Muscle of back (tissue), 11 donors: Measurements from ENCODE around the gene CLK2. TPM values are rescaled to one million over a fixed set of nuclear protein-coding genes. Genes with fewer than 3 reads are reported as not detected.
"Not testable (repeated sequence)": the region's sequence is repeated elsewhere in the genome, so short reads cannot be mapped to it uniquely, and the experiment has no call there.

Source experiments
- DNase-seq, 3 donors: peaks; one replicate each; pipeline versions ENCODE4 v3.0.0 to v3.0.0-alpha.2; 2013
- polyA plus RNA-seq, 10 donors: library from polyadenylated mRNA; unstranded; fragments of 120-200 nt; gene quantifications; one replicate each; pipeline ENCODE4 v1.2.1, GENCODE V29; 2013; ENCODE audit not compliant: insufficient read length in 10 of 10

Gene CLK2
- polyA plus RNA-seq, 10 donors, result 34.2 to 54.5 (median 41.4) TPM

DNA sequence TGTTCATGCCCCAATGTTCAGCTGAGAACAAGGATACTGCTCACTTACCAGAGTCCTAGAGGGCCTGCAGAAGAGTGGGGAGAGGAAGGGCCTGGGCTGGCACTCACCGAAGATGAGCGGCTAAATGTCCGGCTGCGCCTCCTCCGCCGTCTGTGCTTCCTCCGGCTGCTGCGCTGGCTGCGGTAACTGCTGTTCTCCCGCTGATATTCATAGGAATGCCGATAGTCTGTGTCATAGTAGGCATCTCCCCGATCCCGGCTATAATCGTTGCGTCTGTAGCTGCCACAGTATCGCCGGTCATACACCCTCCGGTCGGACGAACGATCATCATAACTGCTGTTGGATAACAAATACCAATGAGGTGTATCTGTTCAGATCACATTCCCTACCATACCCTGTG lies 3.9 kb downstream of the CLK2 start:
- no peak for DNase-seq

DNA sequence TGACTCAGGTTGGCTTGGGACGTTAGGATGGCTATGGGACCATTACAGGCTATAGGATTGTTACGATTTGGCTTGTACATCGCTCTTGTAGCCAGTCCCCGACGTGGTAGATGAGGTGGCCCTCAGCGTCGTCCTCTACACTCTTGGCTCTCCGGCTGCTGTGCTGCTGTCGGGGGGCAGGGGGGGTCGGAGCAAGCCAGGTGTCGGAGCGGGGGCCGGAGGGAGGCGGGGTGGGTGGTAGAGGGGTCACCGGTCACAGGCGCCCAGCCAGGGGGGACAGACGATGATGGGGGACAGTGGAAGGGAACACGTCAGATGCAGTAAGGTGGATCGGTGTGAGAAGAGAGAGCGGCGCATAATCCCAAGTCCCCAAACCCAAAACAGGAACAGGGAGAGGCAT lies 4.7 kb downstream of the CLK2 start:
- DNase-seq, result no peak

DNA sequence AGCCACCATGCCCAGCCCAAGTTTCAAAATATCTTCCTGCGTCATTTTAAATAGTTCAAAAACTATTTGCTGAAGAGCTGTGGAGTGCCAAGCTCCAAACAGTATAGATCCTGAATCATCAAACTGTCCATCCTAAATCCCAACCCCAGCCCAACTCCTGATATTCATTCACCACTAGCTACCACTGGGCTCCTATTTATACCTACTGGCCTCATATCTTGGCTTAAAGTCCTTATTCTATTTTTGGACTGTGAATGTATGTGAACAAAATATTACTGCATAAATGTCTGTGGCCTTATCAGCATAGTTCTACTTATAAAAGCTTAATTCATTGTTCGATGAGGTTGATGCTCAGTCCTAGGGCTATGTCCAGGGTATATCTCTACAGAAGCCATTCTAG lies 5.9 kb downstream of the CLK2 start:
- DNase-seq, result no peak

DNA sequence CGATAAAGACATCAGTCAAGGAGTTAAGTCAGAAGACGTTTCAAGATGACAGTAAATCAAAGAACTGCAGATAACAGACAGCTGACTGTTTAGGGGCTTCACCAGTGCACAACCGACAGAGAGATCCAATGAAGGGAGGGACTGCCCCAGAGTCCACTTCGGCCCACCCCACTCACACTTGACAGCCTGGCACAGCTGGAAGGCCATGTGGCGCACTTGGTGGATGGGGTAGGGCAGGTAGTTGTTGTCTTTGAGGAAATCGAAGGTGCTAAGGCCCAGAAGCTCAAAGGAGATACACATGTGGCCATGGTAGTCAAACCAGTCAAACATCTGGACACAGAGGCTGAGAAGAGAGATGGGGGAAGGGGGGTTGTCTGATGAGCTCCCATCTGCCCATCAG lies 6.8 kb downstream of the CLK2 start:
- DNase-seq, result no peak

DNA sequence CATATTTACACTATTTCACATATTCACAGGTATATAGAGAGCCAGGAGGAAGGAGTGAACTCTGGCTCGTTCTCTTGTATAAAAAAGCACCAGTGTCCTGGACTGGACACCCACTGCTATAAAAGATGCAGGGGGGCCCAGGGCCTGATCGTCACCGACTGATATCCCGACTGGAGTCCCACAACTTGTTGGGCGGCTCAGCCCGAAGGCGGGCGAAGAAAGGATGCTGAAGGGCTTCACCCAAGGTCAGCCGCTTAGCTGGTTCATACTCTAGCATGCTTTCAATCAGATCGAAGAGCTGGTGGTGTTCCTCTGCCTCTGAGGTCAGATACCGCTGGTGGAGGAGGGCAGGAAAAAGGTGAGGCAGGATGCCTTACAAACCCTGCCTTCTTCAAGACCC lies 10.2 kb downstream of the CLK2 start:
- DNase-seq, result no peak

DNA sequence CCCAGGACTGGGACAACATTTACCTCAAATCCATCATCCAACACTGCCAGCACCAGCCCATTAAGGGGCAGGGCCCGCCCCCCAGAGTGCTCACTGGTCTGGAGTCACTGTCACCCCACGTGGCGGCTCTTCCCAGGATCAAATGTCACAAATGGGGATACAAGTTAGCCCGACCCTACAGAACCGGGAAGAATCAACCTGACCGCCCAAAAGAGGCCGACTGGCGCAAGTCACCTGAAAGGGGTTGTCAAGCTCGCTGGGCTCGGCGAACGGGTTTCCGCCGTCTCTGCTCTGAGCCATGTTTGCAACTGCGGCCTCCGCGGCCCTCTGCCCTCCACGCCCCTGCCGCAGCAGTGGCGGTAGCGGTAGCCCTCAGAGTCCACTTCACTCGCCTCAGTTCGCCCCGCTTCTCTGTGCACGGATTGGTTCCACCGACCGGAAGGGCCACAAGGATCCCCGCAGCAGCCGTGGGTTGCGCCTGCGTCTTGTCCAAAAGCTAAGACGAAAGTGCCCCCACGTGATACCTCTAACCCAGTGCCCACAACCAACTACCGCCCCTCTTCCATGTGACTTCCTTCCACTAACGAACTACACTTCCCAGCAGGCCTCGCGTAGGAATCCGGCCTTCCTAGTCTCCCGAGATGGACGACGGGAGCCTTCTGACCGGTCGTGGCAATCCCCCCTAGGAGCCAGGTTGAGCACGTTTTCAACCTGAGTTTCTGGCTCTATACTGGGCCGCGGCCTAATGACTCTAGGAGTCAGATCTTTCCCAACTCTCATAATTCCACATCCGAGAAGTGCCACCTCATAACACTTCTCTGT lies 11.2 kb downstream of the CLK2 start, which contains the start of gene SCAMP3:
Gene SCAMP3 (minus strand): TSS at position 509 of the 822 bp plus-strand sequence. CDS start 209 bp downstream, at position 300.
- peak; percentile 96 to 98 (median 98) for DNase-seq

DNA sequence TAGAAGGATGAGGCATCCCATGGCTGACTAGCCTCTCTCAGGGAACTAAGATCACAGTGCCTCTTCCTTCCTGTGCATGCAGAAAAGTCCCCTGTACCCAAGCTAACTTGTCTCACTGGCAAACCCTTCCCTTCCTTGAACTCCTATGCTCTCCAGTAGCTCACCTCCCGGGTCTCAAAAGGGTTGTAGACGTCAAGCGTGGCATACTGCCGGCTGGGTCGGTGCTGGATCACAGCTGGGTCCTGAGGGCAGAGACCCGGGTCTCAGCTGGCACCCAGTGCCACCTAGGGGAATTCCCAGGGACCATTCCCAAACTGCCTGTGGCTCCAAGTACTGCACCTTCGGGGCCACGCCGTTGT lies 11.8 kb downstream of the CLK2 start:
- DNase-seq, result no peak

DNA sequence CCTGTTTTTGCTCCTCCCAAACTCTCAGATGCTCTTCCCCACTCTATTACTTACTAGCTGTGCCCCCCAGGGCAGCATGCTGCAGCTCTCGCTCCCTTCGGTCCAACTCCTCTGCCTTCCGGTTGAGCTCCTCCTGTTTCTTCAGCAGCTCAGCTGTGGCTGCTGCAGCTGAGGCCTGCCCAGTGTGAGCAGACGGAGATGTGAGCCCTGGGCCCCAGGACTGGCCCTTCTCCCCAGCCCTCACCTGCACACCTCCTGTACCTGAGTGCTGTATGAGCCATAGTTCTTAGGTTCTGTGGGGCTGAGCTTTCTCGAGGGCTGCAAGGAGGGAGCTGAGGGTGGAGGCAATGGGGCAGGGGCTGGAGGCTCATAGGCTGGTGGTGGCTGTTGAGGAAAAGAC lies 13.0 kb downstream of the CLK2 start:
- no peak for DNase-seq

DNA sequence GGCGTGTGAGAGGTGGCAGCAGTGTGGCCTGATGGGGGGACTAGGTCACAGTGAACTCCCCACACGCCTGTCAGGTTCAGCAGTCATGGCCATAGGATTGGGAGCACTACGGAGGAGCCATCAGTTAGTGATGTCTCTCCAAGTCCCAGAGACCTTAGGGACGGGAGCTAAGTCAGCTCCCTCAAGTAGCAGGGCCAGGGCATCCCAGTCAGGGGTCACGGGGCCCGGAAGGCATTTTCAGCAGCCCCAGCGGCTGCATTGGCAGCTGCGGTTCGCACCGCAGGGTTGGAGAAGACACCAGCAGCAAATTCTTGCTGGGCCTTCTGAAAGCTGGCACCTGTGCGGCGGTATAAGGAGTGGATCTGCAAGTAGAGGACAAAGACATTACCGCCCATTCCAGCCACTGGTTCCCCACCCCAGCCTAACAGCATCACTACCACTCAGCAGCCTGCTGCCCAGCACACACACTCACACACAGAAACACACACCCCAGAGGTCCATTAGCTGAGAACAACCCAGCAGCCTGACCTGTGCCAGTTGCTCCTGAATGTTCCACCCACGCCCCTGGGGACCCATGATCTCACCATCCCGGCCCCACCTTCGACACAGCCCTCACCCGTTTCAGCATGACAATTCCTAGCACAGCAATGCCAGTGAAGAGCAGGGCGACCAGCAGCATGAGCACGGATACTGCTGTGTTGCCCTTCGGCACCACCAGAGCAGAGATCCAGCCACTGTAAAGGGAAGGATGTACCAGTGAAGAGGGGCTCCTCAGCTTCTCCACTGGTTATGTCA lies 17.0 kb downstream of the CLK2 start:
- DNase-seq, result no peak

DNA sequence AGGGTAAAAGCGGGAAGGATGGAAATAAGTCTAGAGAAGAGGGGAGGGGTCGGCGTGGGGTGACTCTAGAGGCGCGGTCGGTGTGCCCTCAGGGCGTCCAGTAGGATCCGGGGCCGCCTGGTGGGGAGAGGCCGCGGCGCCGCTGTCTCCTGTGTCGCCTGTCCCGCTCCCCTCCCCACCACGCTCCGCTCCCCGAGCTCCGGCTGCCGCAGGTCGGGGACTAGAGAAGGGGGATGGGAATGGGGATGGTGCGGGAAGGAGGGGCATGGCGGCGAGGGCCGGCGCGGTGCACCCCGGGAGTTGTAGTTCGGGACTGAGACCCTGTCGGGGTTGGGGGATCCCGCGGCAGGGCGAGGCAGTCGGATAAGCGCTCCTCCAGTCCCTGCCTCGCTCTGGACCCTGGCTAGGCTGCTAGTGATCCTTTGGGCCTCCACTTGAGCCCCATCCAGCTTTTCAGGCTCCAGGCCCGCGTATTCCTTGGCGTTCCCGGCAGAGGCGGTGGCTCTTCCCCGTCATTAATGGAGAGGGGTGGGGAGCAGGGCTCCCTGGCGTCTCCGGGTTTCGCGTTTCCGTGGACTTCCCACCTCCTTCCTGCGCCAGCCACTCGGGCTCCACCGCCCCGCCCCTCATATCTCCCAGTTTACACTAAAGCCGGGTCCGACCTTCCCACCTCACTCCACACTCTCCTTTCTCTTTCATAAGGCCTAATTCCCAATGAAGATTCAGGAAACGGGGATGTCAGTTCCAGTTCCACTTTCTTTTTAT lies 17.9 kb downstream of the CLK2 start, which contains the start of gene ENTREP3:
Gene ENTREP3 (minus strand): TSS at position 241 of the 765 bp plus-strand sequence. CDS start 606 bp downstream, outside the sequence.
- peak; percentile 84 to 97 (median 93) for DNase-seq

DNA sequence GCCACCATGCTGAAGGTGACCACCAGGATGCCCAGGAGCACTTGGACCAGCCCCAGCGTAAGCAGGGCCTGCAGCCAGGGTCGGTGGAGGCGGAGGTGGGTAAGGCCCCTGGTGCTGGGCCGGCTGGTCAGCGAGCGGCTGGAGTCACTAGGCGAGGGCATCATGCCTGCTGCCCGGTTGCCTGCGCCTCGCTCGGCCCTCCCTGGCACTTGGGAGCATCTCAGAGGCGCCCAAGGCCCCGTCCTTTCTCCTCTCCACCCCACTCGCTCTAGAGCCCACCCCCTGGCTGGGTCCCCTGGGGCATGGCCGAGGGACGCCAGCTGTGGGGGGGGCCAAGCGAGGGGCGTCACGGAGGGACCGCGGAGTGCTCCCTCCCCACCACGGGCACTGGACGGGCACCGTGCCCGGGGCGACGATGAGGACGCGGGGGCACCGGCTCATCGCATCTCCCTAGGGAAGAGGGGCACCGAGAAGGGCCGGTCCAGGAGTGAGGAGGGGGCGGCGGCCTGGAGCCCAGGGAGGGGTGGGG lies 18.5 kb downstream of the CLK2 start:
- DNase-seq, result peak in 1 of 3 donors; percentile 68

DNA sequence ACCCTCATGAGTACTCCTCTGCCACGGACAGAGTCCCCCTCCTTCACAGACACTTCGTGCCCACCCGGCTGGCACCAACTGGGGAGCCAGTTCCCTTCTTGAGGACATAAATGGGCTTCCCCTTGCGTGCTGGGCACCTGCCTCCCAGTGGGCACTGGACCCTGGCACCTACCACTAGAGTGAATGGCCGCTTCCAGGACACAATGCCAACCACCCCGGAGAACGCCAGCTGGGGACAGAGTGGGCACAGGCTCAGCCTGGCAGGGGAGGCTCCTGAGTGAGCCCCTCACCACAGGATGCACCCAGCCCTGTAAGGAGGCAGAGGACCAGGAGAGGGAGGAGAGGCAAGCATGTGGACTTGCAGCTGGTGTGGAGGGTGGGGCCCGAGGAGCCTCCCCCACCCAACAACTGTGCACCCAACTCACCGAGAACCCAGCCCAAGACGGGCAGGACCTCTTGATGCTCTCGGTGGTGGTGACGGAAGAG lies 19.0 kb downstream of the CLK2 start:
- DNase-seq, result no peak

DNA sequence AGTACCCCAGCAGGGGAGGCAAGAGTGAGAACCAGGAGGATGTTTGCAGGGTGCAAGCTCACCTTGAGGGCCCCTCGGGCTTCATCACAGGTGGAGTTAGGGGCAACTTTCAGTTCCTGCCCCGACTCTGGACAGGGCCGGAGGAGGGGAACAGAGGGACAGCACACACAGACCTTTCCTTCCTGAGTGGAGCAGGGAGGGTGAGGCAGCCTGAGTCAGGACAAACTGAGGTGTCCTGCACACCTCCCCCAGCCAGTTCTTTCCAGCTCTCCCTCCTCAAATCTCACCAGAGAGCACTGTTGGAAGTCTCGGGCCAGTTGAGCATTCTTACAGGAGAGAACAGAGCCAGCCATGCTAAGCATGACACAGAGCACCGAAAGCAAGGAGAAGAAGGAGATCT lies 19.5 kb downstream of the CLK2 start:
- no peak for DNase-seq

DNA sequence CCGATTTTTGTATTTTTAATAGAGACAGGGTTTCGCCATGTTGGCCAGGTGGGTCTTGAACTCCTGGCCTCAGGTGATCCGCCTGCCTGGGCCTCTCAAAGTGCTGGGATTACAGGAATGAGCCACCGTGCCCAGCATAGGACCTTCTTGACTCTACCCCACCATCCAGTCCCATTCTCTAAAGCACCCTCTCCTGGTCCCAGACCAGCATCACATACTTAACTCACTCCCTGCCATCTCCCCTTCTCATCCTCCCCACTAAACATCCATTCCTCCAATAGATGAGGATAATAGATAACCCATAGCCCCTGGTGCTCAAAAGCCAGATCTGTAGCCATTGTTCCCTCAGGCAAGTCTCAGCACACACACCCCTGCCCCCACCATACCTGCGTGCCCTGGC lies 20.1 kb downstream of the CLK2 start:
- DNase-seq, result no peak

DNA sequence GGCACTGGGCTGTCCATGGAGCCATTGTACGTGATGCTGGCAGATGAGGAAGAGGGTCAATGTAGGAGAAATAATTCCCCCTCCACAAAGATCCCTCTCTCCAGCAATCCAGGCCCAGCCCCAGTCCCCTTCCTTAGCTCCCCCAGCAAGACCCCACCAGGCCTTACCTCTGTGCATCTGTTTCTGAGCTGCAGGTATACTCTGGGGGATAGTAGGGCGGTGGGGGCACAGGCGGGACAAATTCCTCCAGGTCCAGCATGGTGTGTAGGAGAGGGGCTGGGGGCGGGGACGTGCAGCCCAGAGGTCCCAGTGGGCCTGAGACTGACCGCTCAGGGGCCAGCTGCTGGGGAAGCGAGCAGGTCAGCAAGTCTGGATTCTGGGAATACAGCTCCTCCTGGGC lies 21.7 kb downstream of the CLK2 start:
- DNase-seq, result no peak

DNA sequence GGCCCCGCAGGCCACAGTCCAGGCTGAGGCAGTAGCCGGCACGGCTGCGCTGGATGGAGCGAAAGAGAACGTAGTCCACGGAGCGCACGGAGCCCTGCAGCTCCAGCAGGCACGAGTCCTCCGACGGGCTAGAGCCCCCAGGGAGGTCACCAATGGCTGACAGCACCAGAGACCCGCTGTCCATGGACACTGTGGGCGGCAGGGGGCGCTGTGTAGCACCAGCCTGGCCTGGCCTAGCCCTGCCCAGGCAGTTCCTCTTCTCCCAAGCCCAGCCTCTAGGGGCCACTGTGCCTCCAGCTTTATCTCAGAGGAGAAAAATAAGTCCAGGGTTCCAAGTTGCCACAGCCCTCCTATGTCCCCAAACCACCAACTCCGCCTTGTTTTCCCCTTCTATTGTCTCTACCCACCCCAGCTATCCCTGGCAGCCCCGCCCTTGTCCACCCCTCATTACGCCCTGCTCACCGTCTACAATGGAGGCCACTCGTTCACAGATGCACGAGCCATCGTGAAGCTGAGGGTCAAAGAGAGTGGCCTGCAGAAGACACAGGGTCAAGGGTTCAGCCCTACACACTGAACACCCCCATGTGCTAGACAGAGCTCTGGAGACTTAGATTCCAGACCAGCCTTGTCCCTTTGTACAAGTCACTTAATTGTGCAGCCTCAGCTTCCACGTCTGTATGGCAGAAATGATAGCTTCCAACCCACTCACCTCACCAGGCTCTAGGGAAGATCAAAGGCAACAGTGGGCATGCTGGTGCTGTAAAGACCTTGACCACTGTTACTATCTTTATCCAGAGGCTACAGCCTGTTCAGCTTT lies 22.5 kb downstream of the CLK2 start:
- DNase-seq, result peak; percentile 89 to 95 (median 91)

DNA sequence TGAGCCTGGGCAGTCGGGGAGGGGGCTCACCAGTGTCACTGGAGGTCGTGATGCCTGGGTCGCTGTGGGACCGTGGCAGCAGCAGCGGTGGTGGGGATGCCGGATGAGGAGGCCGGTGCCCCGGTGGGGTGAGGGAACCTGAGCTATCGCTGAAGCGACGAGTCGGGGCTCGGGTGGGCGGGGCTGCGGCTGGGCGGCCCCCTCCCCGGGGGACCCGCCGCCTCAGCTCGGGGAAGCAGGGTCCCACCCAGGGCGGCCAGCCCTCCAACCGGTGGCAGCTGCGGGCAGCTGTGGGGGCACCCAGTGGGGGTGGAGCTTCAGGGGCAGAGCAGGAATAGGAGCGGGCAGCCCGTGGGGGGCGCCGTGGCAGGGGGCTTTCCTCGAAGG lies 23.1 kb downstream of the CLK2 start:
- DNase-seq, result no peak

DNA sequence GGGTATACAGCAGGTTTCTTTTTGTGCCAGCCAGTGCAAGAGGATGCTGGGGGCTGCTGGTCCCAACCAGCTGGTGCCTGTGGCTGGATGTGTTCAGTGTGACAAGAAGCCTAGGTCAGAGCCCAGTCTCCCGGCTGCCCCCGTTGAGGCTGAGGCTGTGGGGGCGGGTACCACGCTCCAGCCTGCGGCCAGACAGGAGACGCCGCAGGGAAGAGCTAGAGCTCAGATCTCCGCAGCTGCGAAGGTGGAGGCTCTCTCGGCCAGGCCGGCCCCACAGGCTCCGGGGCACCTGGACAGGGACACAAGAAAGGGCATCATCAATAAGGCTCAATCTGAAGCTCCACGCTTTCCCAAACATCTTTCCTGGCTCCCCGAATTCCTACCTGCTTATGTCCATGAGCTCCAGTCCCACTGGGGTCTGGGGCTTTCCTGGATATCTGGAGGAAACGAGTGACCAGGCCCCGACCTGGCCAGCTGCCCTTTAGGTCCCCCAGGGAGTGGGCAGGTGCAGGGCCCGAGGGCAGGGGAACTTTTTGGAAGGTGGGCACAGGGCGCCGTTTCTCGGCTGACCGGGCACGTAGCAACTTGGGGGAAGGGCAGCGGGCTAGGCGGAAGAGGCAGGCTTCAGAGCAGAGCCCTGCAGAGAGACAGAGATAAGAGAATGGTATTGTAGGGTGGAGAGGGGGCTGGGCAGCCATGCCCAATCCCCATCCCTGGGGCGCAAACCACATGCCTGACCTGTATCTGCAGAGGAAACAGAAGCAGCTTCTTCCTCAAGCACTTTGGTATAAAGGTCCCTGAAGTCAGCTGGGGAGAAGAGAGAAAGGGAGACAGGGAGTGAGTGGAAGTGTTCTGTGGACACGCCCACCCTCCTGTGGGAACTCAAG lies 25.4 kb downstream of the CLK2 start:
- no peak for DNase-seq

DNA sequence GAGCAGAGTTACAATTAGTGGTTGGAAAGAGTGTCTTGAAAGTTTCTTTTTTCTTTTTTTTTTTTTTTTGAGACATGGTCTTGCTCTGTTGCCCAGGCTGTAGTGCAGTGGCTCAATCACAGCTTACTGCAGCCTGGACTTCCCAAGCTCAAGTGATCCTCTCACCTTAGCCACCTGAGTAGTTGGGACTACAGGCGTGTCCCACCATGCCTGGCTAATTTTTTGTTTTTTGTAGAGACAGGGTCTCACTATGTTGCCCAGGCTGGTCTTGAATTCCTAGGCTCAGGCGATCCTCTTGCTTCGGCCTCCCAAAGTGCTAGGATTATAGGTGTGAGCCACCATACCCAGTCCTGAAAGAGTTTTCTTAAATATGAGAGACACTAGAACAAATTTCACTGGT lies 26.5 kb downstream of the CLK2 start:
- not testable (repeated sequence) for DNase-seq

DNA sequence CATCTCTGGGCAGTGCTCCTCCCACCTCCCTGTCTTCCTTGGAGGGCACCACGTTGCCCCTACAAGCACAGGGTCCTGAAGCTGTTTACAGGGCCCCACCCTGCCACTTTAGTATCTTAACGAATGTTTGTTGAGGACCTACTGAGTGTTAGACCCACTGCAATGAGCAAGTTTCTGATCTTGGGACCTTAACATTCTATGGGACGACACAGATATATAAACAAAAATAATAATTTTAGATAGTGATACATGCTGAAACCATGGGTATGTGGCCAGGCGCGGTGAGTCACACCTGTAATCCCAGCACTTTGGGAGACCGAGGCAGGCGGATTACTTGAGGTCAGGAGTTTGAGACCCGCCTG lies 28.2 kb downstream of the CLK2 start:
- no peak for DNase-seq
